Heart left ventricle (tissue), 16 donors: Measurements from ENCODE around the gene RPS16. TPM values are rescaled to one million over a fixed set of nuclear protein-coding genes. Genes with fewer than 3 reads are reported as not detected.

Experiments used
- ATAC-seq, 4 donors: fragments of 200-7000 bp; cut with Tn5 transposase; one replicate each; pipeline ENCODE4 v1.9.1; 2020 to 2022; ENCODE audit warnings: moderate library complexity in 4 of 4, mild to moderate bottlenecking in 3 of 4, moderate number of reproducible peaks in 1 of 4
- DNase-seq, 5 donors: peaks; one replicate each; pipeline ENCODE4 v3.0.0-alpha.2; 2020
- H3K27ac ChIP-seq, 12 donors: fragments of 200-600 bp; sonication (generic) in 4 of 12; one replicate each; pipeline versions ENCODE4 v1.5.0 to v1.8.0; 2016 to 2022; ENCODE audit warnings: mild to moderate bottlenecking in 2 of 12
- H3K27me3 ChIP-seq, 9 donors: fragments of 200-600 bp; sonication (generic) in 2 of 9; one replicate each; pipeline versions ENCODE4 v1.5.1 to v1.8.0; 2016 to 2022; ENCODE audit warnings: mild to moderate bottlenecking in 3 of 9
- H3K36me3 ChIP-seq, 9 donors: fragments of 200-600 bp; sonication (generic) in 2 of 9; one replicate each; pipeline versions ENCODE4 v1.5.0 to v1.8.0; 2018 to 2022; ENCODE audit warnings: mild to moderate bottlenecking in 2 of 9
- H3K4me1 ChIP-seq, 12 donors: fragments of 200-600 bp; sonication (generic) in 4 of 12; one replicate each; pipeline versions ENCODE4 v1.5.0 to v1.8.0; 2016 to 2022; ENCODE audit warnings: mild to moderate bottlenecking in 3 of 12
- H3K4me3 ChIP-seq, 12 donors: fragments of 200-600 bp; sonication (generic) in 4 of 12; one replicate each; pipeline versions ENCODE4 v1.5.0 to v1.8.0; 2017 to 2022; ENCODE audit warnings: mild to moderate bottlenecking in 9 of 12, moderate library complexity in 4 of 12
- H3K9me3 ChIP-seq, 12 donors: fragments of 200-600 bp; sonication (generic) in 4 of 12; one replicate each; pipeline versions ENCODE4 v1.5.0 to v1.8.0; 2016 to 2022; ENCODE audit warnings: mild to moderate bottlenecking in 1 of 12
- CTCF ChIP-seq, 12 donors: fragments of 200-600 bp; sonication (generic) in 4 of 12; IDR thresholded peaks; one replicate each; pipeline versions ENCODE4 v1.5.0 to v1.8.0; 2018 to 2022; ENCODE audit warnings: antibody characterized with exemption in 12 of 12, mild to moderate bottlenecking in 5 of 12
- POLR2A ChIP-seq, 2 donors: fragments of 450-650 bp; IDR thresholded peaks; one replicate each; pipeline ENCODE4 v1.6.1; 2017; ENCODE audit warnings: antibody characterized with exemption in 2 of 2, mild to moderate bottlenecking in 2 of 2, moderate library complexity in 2 of 2
- WGBS, 4 donors: extraction: QIAGEN DNeasy Blood & Tissue Kit in 2 of 4; methylation state at CpG; one replicate each; pipeline versions ENCODE4 v1.1.5 to v1.1.7; 2013 to 2018; 5-methylcytosine and 5-hydroxymethylcytosine counted together
- intact Hi-C, 10 donors: fragments of 100-400 bp; cut with DNase I; formaldehyde crosslinking; loops; one replicate each; pipeline versions ENCODE4 v1.11.1 to v1.14.2; 2022
- polyA plus RNA-seq, 2 donors: library from polyadenylated mRNA; stranded (reverse); fragments of 200-250 nt; gene quantifications; one replicate each; pipeline ENCODE4 v1.2.3, GENCODE V29; 2013
- total RNA-seq, 9 donors: library from RNA; depleted of rRNA in 2 of 9; stranded (reverse); fragments of >200 nt in 2 of 9; fragmentation: NEBNext Ultra II Directional in 3 of 9; extraction: Animal tissue kit (Norgen Biotek cat#: 25700) in 3 of 9; gene quantifications; one replicate each; pipeline versions ENCODE4 v1.1.0 to v1.2.4, GENCODE V29; 2016 to 2023
- donor health status: ischemic (EF 13 %, LVEDD 7.1; RV severe dilation, severe dysfunction).
- donor health status: healthy with polysubstance abuse.
- donor health status: DM: no; HTN: yes; CAD: no.
- donor health status: DM: no; HTN: no; CAD: no.
- donor health status: ischemic (EF 25% LVEDD 6.9; RV normal size, moderate dysfunction).
- donor health status: ischemic (EF 25% LVEDD 5.7; RV mildly dilated, moderate dysfunction).
- donor health status: healthy.
- donor health status: DM: yes; HTN: yes; CAD: no.
- donor health status: ischemic (EF 35%, LVEDD 5.7; RV mildly dilated, moderate dysfunction).
- donor health status: nonischemic (EF 11% LVEDD 7.7; RV severe dilation, severe dysfunction).
- donor health status: DM: yes; HTN: yes; CAD: no.
- donor health status: PGD.
- donor health status: ischemic (EF 29% LVEDD 5.4; RV normal size, mild dysfunction).
- donor health status: nonischemic (EF 23%, LVEDD 6.1; RV moderate dilation, normal function).

The RPS16 gene
- total and polyA plus RNA-seq, 11 donors, result 617 to 2,656 (median 1,374) TPM

GRCh38 chr19:39430675-39431593 lies 4.8 kb downstream of the RPS16 start:
- Histone ChIP-seq H3K4me3 (peak overlapping the region in 4 of 12 donors; percentile 13 to 21 (median 20)), H3K27ac (peak overlapping the region in 11 of 12 donors; percentile 36 to 97 (median 75)), H3K9me3 (no peaks in the 10 kb centered on the region), H3K4me1 (peaks cover 19 to 47% (median 35%) of the 10 kb centered on the region in 12 donors), H3K27me3 (no peaks in the 10 kb centered on the region), H3K36me3 (peaks cover 5 to 33% (median 30%) of the 10 kb centered on the region in 9 donors)
- no peak for TF ChIP-seq CTCF (IDR thresholded peaks at IDR 0.05)
- TF ChIP-seq POLR2A (IDR thresholded peaks at IDR 0.05), result no peak
- WGBS, 4 donors, result 63 to 68% (median 66%) methylated on average over 24 to 25 of the region's 25 CpGs
- DNase-seq, result peak in 2 of 5 donors; percentile 52 to 61
- intact Hi-C loops, result no loop called here
- peak; percentile 9 to 67 (median 36) for ATAC-seq

GRCh38 chr19:39428283-39429112 lies 7.3 kb downstream of the RPS16 start:
- peaks cover 3 to 34% (median 19%) of the 10 kb centered on the region in 9 donors for H3K36me3 ChIP-seq
- DNase-seq (peak; percentile 82 to 86 (median 86)), ATAC-seq (peak; percentile 69 to 84 (median 80))
- H3K4me3 ChIP-seq, result peak overlapping the region in 3 of 12 donors; percentile 6 to 22 (median 22)
- TF ChIP-seq POLR2A (IDR thresholded peaks at IDR 0.05), result no peak
- no peak for TF ChIP-seq CTCF (IDR thresholded peaks at IDR 0.05)
- peaks cover 9 to 28% (median 19%) of the 10 kb centered on the region in 12 donors for H3K4me1 ChIP-seq
- H3K27ac ChIP-seq, result peak overlapping the region; percentile 64 to 93 (median 86)
- no peaks in the 10 kb centered on the region for H3K27me3 ChIP-seq
- intact Hi-C loops, result no loop called here
- WGBS, 4 donors, result 15 to 21% (median 16%) methylated on average over 16 to 23 of the region's 23 CpGs
- no peaks in the 10 kb centered on the region for H3K9me3 ChIP-seq

- peak overlapping the region; percentile 64 to 93 (median 86) for H3K27ac ChIP-seq
- no peak for ATAC-seq
- WGBS, 4 donors, result 89 to 94% (median 92%) methylated on average over 9 to 11 of the region's 11 CpGs
These were observed 8.0 kb downstream of the RPS16 start for GRCh38 chr19:39427707-39428106.

More at GRCh38 chr19:39427707-39428106, 8.0 kb downstream of the RPS16 start:
- H3K4me3 ChIP-seq, result no peak overlapping the region
- peaks cover 1 to 34% (median 15%) of the 10 kb centered on the region in 9 donors for H3K36me3 ChIP-seq
- intact Hi-C loops, result no loop called here
- peak in 1 of 5 donors; percentile 30 for DNase-seq
- TF ChIP-seq POLR2A (IDR thresholded peaks at IDR 0.05) (no peak), CTCF (IDR thresholded peaks at IDR 0.05) (no peak)
- H3K27me3 ChIP-seq, result no peaks in the 10 kb centered on the region
- H3K9me3 ChIP-seq, result no peaks in the 10 kb centered on the region
- peaks cover 9 to 27% (median 17%) of the 10 kb centered on the region in 12 donors for H3K4me1 ChIP-seq
